NCI-H146 treated with DMSO at 0.1 percent for 48 hours (cell line): Measurements from ENCODE around the gene IL20.
"Not testable (repeated sequence)": the region's sequence is repeated elsewhere in the genome, so short reads cannot be mapped to it uniquely, and the experiment has no call there.

Experiments used
- DNase-seq: peaks from one replicate; lab custom pipeline; 2025; ENCODE audit not compliant: unreplicated experiment; lab: John Stamatoyannopoulos, UW

IL20 gene

DNA sequence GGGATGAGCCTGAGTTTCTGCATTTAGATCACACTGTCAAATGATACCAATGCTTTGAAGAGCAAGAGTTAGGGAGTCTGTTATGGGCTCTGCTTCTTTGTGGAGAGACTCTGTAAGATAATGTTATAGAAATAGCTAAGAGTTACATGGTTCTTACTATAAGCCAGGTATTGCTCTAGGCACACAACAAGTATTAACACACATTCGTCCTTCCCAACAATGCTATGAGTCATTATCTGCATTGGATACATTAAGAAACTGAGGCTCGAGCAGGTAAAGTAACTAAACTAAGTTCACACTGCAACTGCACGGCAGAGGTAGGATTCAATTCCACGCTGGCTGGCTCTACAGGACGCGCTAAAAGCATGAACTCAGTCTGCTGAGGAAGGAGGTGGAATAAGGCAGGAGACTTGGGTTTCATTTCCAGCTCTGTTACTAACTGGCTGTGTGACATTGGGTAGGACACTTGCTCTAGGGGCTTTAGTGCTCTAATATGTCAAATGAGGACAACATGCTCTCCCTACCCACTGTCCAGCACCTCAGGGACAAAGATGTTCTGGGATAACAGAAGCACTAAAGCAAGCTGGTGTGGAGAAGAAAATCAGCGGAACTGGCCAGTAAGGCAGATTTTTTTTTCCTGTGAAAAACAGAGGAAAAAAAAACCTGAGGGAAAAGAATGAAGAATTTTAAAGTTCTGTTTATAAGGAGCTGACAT, 23.7 kb upstream of the IL20 start:
- no peak for DNase-seq

- DNase-seq: no peak
These were observed 22.6 kb upstream of the IL20 start for GRCh38 chr1:206842854-206843253.

DNA sequence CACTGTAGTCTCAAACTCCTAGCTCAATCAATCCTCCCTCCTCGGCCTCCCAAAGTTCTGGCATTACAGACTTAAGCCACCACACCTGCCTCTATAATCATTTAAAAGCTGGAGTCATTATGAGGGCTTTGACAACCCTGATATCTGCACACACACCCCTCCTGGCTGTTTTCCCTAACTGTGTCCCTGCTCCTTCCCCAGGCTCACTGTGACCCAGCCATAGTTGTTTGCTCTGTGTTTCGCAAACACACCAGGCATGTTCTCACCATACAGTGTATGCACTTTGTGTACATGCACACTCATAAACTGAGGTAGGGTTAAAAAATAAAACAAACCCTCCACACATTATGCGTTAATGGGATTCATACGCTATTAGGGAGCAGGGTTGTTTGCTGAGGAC, 21.8 kb upstream of the IL20 start:
- DNase-seq: no peak

DNA sequence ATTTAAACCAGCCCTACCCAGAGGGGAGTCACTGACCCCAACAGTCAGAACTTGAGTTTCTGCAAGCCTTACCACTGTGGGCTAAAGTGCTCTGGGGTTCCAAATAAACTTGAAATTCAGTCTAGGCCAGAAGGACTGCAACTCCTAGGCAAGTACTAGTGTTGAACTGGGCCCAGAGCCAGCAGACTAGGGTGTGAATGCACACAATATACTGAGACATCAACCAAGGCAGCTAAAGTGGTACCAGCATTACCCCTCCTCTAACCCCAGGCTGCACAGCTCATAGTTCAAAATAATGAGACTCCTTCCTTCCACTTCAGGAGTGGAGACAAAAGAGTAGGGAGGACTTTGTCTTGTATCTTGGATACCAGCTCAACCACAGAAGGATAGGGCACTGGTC, 18.9 kb upstream of the IL20 start:
- no peak for DNase-seq

DNA sequence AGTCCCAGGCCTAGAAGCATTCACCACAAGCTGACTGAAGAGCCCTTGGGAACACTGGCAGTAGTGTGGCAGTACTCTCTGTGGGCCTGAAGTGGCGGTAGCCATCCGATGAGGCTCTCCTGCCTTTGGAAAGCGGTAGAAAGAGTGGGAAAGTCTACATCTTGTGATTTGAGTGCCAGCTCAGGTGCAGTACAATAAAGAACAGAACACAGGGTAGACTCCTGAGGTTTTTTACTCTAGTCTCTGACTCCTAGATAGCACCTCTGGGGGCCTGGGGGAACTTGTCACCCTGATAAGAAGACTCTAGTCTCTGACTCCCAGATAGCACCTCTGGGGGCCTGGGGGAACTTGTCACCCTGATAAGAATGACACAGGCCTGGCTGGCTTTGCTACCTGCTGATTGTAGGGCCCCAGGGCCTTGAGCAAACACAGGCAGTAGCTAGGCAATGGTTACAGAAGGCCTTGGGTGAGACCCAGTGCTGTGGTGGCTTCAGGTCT, 18.0 kb upstream of the IL20 start:
- no peak for DNase-seq

DNA sequence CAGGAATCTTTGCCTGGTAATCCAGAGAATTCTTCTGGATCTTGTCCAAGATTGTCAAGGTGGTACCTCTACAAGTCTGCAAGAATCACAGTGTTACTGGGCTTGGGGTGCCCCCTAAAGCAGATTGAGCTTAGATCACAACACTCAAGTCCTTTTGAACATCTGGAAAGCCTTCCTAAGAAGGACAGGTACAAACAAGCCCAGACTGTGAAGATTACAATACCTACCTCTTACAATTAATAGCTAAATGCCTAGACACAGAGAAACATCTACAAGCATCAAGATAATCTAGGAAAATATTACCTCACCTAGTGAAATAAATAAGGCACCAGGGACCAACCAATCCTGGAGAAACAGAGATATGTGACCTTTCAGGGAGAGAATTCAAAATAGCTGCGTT, 17.5 kb upstream of the IL20 start:
- DNase-seq: no peak

- DNase-seq: no peak
These were observed 15.0 kb upstream of the IL20 start for GRCh38 chr1:206850401-206850800.

GRCh38 chr1:206851341-206852010, 13.9 kb upstream of the IL20 start:
- DNase-seq: no peak

DNA sequence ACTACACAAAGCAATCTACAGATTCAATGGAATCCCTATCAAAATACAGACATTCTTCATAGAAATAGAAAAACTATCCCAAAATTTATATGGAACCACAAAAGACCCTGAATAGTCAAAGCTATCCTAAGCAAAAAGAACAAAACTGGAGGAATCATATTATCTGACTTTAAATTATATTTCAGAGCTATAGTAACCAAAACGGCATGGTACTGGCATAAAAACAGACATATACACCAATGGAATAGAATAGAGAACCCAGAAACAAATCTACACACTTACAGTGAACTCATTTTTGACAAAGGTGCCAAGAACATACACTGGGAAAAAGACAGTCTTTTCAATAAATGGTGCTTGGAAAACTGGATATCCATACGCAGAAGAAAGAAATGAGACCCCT, 12.8 kb upstream of the IL20 start:
- not testable (repeated sequence) for DNase-seq

- DNase-seq: not testable (repeated sequence)
These were observed 11.7 kb upstream of the IL20 start for GRCh38 chr1:206853696-206854095.

DNA sequence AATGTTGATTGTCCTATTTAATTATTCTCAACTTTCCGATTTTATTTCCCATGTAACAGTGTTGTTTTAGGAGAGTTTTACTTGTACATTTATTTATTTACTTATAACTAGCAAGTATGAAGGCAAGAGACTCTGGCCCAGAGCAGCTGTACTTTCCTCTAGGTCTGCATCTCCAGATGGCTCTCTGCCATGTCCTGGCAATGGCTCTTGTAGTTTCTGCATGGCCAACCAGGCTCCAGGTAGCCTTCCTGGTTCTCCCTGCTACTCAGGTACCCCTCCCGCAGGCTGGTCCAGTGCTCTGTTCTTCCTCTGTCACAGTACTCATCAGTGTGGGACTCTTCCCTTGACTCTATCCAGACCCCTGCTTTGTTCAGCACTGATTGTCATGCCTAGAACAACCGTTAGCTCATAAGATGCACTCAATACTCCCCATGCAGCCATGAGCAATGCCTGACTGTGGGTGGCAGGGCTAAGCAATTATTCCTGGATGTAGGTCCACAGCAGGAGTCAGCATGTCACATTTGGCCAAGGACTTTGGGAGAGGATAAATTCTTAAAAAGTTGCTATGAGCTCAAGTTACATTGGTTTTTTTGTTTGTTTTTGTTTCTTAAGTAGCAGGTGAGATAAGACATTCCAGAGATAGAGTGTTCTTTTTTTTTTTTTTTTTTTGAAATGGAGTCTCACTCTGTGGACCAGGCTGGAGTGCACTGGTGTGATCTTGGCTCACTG, 10.9 kb upstream of the IL20 start:
- no peak for DNase-seq

GRCh38 chr1:206855859-206856258, 9.6 kb upstream of the IL20 start:
- DNase-seq: no peak

DNA sequence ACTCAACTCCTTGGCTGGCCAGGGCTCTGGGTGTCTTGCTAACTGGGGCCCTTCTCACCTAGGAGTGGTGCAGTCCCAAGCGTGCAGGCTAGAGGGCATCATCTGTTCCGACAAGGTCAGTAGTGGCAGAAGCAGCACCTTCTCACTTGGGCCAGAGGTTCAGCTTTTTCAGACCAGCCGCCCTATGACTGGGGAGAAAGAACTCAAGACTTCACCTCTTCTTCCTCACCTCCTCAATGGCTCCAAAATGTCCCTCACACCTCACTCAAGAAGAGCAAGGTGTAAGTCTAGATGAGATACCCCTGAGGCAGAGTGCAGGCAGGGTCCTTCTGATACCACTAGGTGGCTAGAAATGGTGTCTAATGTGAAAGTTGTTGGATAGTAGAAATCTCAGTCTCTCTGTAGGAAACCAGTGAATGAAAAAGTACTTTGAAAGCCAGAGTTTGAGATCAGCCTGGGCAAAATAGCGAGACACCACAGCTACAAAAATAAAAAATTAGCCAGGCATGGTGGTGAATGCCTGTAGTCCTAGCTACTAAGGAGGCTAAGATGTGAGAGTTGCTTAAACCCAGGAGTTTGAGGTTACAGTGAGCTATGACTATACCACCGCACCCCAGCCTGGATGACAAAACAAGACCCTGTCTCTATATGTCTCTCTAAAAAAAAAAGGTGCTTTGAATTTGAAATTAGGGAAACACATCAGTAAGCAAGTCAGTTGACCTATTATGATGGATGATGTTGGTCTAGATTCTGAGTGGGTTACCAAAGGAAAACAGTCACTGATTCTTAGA, 8.6 kb upstream of the IL20 start:
- no peak for DNase-seq

DNA sequence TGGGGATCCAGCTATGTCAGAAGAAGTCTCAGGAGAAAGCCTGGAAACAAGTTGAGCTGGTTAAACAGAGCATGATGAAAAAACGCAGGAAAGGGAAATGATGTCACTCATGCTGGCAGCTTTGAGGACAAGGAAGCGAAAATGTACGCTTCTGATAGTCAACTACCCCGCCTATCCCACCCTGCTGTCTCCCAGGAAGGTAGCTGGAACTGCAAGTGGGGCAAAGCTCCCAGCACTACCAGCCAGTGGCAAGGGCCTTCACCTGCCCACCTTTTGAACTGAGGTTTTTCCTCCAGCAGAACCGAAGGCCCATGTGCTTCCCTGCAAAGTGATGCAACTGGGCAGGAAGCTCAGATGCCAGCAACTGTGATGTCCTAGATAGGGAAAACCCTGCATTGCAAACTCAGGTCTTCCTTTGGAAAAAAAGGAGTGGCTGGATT, 6.3 kb upstream of the IL20 start:
- DNase-seq: no peak

- DNase-seq: no peak
These were observed 5.3 kb upstream of the IL20 start for GRCh38 chr1:206860165-206860564.

- DNase-seq: no peak
These were observed 2.2 kb upstream of the IL20 start for GRCh38 chr1:206863266-206863665.

- DNase-seq: no peak
These were observed 639 bp downstream of the IL20 start for GRCh38 chr1:206866062-206866461.

GRCh38 chr1:206867239-206867638, 1.8 kb downstream of the IL20 start:
- no peak for DNase-seq

- DNase-seq: no peak
These were observed 2.3 kb downstream of the IL20 start for GRCh38 chr1:206867716-206868115.

DNA sequence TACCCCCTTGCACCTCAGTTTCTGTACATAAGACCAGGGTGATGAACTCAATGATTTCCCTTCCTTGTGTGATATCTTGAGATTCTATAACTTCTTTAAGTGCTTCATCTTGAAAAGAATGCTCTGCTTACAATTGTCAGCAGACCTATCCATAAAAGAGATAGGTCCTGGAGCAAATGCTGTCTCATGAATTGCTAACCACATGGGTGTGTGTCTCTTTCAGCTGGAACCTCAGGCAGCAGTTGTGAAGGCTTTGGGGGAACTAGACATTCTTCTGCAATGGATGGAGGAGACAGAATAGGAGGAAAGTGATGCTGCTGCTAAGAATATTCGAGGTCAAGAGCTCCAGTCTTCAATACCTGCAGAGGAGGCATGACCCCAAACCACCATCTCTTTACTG, 2.8 kb downstream of the IL20 start:
- no peak for DNase-seq

- no peak for DNase-seq
These were observed 6.7 kb downstream of the IL20 start for GRCh38 chr1:206872139-206872538.
